Activated CD8-positive, alpha-beta T cell treated with anti-CD3 and anti-CD28 coated beads, Interleukin-2, amount 10 ng/mL, durations not matched to agents 7 days and 5 days (primary cell): ENCODE results near the gene MYO10. TPM values are rescaled to one million over a fixed set of nuclear protein-coding genes. Genes with fewer than 3 reads are reported as not detected.

ENCODE experiments used
- ATAC-seq: fragments of 150-1000 bp; cut with Tn5 transposase; one replicate; pipeline ENCODE4 v1.10.0; 2021; ENCODE audit warnings: moderate library complexity
- CTCF ChIA-PET: fragments of 350-600 bp; sonication (Branson Sonifier 250); formaldehyde crosslinking; loops from one replicate; lab custom pipeline; 2021; ENCODE audit warnings: antibody characterized with exemption; lab: Charles Lee
- POLR2A ChIA-PET: fragments of 350-600 bp; sonication (Branson Sonifier 250); formaldehyde crosslinking; loops from one replicate; lab custom pipeline; 2021; ENCODE audit warnings: antibody characterized with exemption; lab: Charles Lee
- DNase-seq: peaks from one replicate; pipeline ENCODE4 v3.0.0-alpha.2; 2020
- H3K27ac Mint-ChIP-seq: one replicate; pipeline ENCODE4 v1.8.0; 2021; ENCODE audit warnings: mild to moderate bottlenecking, mixed read lengths
- H3K27me3 Mint-ChIP-seq: one replicate; pipeline ENCODE4 v1.8.0; 2021; ENCODE audit warnings: low read depth, mixed read lengths
- H3K36me3 Mint-ChIP-seq: one replicate; pipeline ENCODE4 v1.8.0; 2021; ENCODE audit warnings: low read depth, mixed read lengths
- H3K4me1 Mint-ChIP-seq: one replicate; pipeline ENCODE4 v1.8.0; 2021; ENCODE audit warnings: low read depth, mixed read lengths
- H3K4me3 Mint-ChIP-seq: one replicate; pipeline ENCODE4 v1.8.0; 2021; ENCODE audit warnings: mild to moderate bottlenecking, mixed read lengths
- H3K9me3 Mint-ChIP-seq: one replicate; pipeline ENCODE4 v1.8.0; 2022; ENCODE audit warnings: mixed read lengths; ENCODE audit not compliant: insufficient read depth
- total RNA-seq, 2 experiments: library from RNA; stranded (reverse); gene quantifications; one replicate each; pipeline ENCODE4 v1.2.3, GENCODE V29; 2021

Gene MYO10
- total RNA-seq, 2 experiments from 2014 or later = not detected

GRCh38 chr5:16965581-16965980 lies 29.5 kb upstream of the MYO10 start:
- ChIA-PET POLR2A (no interaction called here), CTCF (no interaction called here)
- Mint-ChIP-seq H3K27ac (no peak overlapping the region), H3K4me3 (no peak overlapping the region), H3K4me1 (no peaks in the 10 kb centered on the region), H3K9me3 (no peaks in the 10 kb centered on the region), H3K27me3 (no peaks in the 10 kb centered on the region), H3K36me3 (no peaks in the 10 kb centered on the region)
- DNase-seq = no peak
- no peak for ATAC-seq

GRCh38 chr5:16963821-16964220 lies 27.7 kb upstream of the MYO10 start:
- Mint-ChIP-seq H3K4me3 (no peak overlapping the region), H3K9me3 (no peaks in the 10 kb centered on the region), H3K27ac (no peak overlapping the region), H3K4me1 (no peaks in the 10 kb centered on the region), H3K36me3 (no peaks in the 10 kb centered on the region), H3K27me3 (no peaks in the 10 kb centered on the region)
- ATAC-seq = no peak
- DNase-seq = no peak
- ChIA-PET CTCF (no interaction called here), POLR2A (no interaction called here)

- no peaks in the 10 kb centered on the region for H3K9me3 Mint-ChIP-seq
- H3K4me3 Mint-ChIP-seq = no peak overlapping the region
- no peak for DNase-seq
- H3K27ac Mint-ChIP-seq = no peak overlapping the region
- ChIA-PET CTCF (no interaction called here), POLR2A (no interaction called here)
- ATAC-seq = no peak
- no peaks in the 10 kb centered on the region for H3K4me1 Mint-ChIP-seq
- no peaks in the 10 kb centered on the region for H3K36me3 Mint-ChIP-seq
- no peaks in the 10 kb centered on the region for H3K27me3 Mint-ChIP-seq
Observed at GRCh38 chr5:16961131-16961530, 25.0 kb upstream of the MYO10 start.

GRCh38 chr5:16957304-16958196 lies 21.5 kb upstream of the MYO10 start:
- ChIA-PET POLR2A (no interaction called here), CTCF (no interaction called here)
- H3K4me3 Mint-ChIP-seq = no peak overlapping the region
- H3K4me1 Mint-ChIP-seq = no peaks in the 10 kb centered on the region
- no peaks in the 10 kb centered on the region for H3K36me3 Mint-ChIP-seq
- H3K27ac Mint-ChIP-seq = no peak overlapping the region
- no peak for DNase-seq
- no peak for ATAC-seq
- no peaks in the 10 kb centered on the region for H3K9me3 Mint-ChIP-seq
- no peaks in the 10 kb centered on the region for H3K27me3 Mint-ChIP-seq

GRCh38 chr5:16953729-16954128 lies 17.6 kb upstream of the MYO10 start:
- H3K9me3 Mint-ChIP-seq = no peaks in the 10 kb centered on the region
- ChIA-PET POLR2A (no interaction called here), CTCF (no interaction called here)
- ATAC-seq = no peak
- no peaks in the 10 kb centered on the region for H3K36me3 Mint-ChIP-seq
- no peaks in the 10 kb centered on the region for H3K27me3 Mint-ChIP-seq
- no peak for DNase-seq
- no peak overlapping the region for H3K27ac Mint-ChIP-seq
- H3K4me1 Mint-ChIP-seq = no peaks in the 10 kb centered on the region
- H3K4me3 Mint-ChIP-seq = no peak overlapping the region

- Mint-ChIP-seq H3K4me1 (no peaks in the 10 kb centered on the region), H3K4me3 (no peak overlapping the region), H3K9me3 (peaks cover 3% of the 10 kb centered on the region), H3K36me3 (no peaks in the 10 kb centered on the region), H3K27me3 (no peaks in the 10 kb centered on the region), H3K27ac (no peak overlapping the region)
- ChIA-PET CTCF (no interaction called here), POLR2A (no interaction called here)
- DNase-seq (no peak), ATAC-seq (no peak)
Observed at GRCh38 chr5:16952968-16953671, 17.0 kb upstream of the MYO10 start.

- no peak overlapping the region for H3K27ac Mint-ChIP-seq
- ATAC-seq (no peak), DNase-seq (no peak)
- peaks cover 5% of the 10 kb centered on the region for H3K9me3 Mint-ChIP-seq
- H3K4me1 Mint-ChIP-seq = no peaks in the 10 kb centered on the region
- CTCF ChIA-PET = no interaction called here
- POLR2A ChIA-PET = no interaction called here
- H3K36me3 Mint-ChIP-seq = no peaks in the 10 kb centered on the region
- H3K4me3 Mint-ChIP-seq = no peak overlapping the region
- no peaks in the 10 kb centered on the region for H3K27me3 Mint-ChIP-seq
Observed at GRCh38 chr5:16946725-16947124, 10.6 kb upstream of the MYO10 start.

- ATAC-seq (no peak), DNase-seq (no peak)
- no peak overlapping the region for H3K4me3 Mint-ChIP-seq
- ChIA-PET CTCF (no interaction called here), POLR2A (no interaction called here)
- H3K27me3 Mint-ChIP-seq = peaks cover 4% of the 10 kb centered on the region
- no peak overlapping the region for H3K27ac Mint-ChIP-seq
- peaks cover 5% of the 10 kb centered on the region for H3K9me3 Mint-ChIP-seq
- H3K36me3 Mint-ChIP-seq = no peaks in the 10 kb centered on the region
- no peaks in the 10 kb centered on the region for H3K4me1 Mint-ChIP-seq
Observed at GRCh38 chr5:16944816-16945562, 8.9 kb upstream of the MYO10 start.

- DNase-seq = no peak
- no peaks in the 10 kb centered on the region for H3K4me1 Mint-ChIP-seq
- ChIA-PET POLR2A (no interaction called here), CTCF (no interaction called here)
- H3K4me3 Mint-ChIP-seq = no peak overlapping the region
- no peaks in the 10 kb centered on the region for H3K36me3 Mint-ChIP-seq
- ATAC-seq = no peak
- peaks cover 5% of the 10 kb centered on the region for H3K9me3 Mint-ChIP-seq
- H3K27ac Mint-ChIP-seq = no peak overlapping the region
- peaks cover 5% of the 10 kb centered on the region for H3K27me3 Mint-ChIP-seq
Observed at GRCh38 chr5:16943846-16944678, 8.0 kb upstream of the MYO10 start.

- peaks cover 10% of the 10 kb centered on the region for H3K4me1 Mint-ChIP-seq
- H3K27ac Mint-ChIP-seq = no peak overlapping the region
- H3K9me3 Mint-ChIP-seq = no peaks in the 10 kb centered on the region
- ChIA-PET CTCF (no interaction called here), POLR2A (no interaction called here)
- ATAC-seq (no peak), DNase-seq (no peak)
- no peaks in the 10 kb centered on the region for H3K36me3 Mint-ChIP-seq
- H3K4me3 Mint-ChIP-seq = peak overlapping the region; percentile 18
- H3K27me3 Mint-ChIP-seq = peaks cover 55% of the 10 kb centered on the region
Observed at GRCh38 chr5:16937503-16938161, 1.5 kb upstream of the MYO10 start.

GRCh38 chr5:16936989-16937438 lies 926 bp upstream of the MYO10 start:
- Mint-ChIP-seq H3K4me3 (peak overlapping the region; percentile 10), H3K4me1 (peaks cover 10% of the 10 kb centered on the region), H3K27ac (no peak overlapping the region), H3K9me3 (no peaks in the 10 kb centered on the region), H3K27me3 (peaks cover 55% of the 10 kb centered on the region), H3K36me3 (no peaks in the 10 kb centered on the region)
- DNase-seq = no peak
- ATAC-seq = no peak
- POLR2A ChIA-PET = no interaction called here
- CTCF ChIA-PET = no interaction called here
